Liver (tissue), 2 donors: ENCODE data around the gene SNX7.

Source experiments
- CTCF ChIP-seq: fragments of 150-350 bp; IDR thresholded peaks from 2 replicates; pipeline ENCODE4 v1.5.1; 2017; ENCODE audit warnings: improper control_type of control experiment, low read depth, low read length; ENCODE audit not compliant: missing input control
- YY1 ChIP-seq: IDR thresholded peaks from 2 replicates; pipeline ENCODE4 v1.6.1; 2016; ENCODE audit warnings: antibody characterized with exemption, mild to moderate bottlenecking
- donor health status: healthy.

GRCh38 chr1:98793136-98793535 is 131.6 kb downstream of the SNX7 start:
- TF ChIP-seq YY1 (no peak), CTCF (no peak)
